ENCODE data around the gene SHISA2.

SHISA2 gene

DNA sequence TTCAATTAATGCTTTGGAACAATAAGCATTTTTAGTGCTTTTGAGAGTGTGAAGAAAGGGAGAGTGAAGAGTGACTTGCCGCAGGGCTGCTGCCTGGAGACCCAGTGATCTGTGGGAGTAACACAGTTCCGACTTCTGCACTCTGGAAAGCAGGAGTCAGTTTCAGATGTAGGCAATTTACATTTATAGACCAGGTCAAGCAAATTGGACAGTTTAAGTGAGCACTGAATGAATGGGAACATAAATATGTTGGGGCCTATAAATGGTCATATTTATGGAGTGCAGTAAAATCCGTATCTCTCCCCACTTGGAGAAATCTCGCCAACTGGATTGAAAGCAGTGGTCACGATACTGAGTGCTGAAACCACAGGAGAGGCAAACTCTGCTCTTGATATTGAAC is 9.4 kb upstream of the SHISA2 start:
- Histone ChIP-seq H3K27me3 (replicated peaks) (no peaks in the 10 kb centered on the region), H3K27ac (no peak overlapping the region), H3K4me3 (ENCODE audit: low read depth, low read length) (no peak overlapping the region), H3K36me3 (replicated peaks) (no peaks in the 10 kb centered on the region)
- in situ Hi-C loops (cut with HindIII; ENCODE audit: low pct_ligation_motif_present, low sequenced_read_pairs): loop anchor here (25.0 kb wide), 1 partner anchor 499 kb away; no protein-coding TSS in a partner anchor
- TF ChIP-seq CTCF (IDR thresholded peaks at IDR 0.05; ENCODE audit: low read depth, low read length, missing control alignments): no peak
- no peak for DNase-seq

DNA sequence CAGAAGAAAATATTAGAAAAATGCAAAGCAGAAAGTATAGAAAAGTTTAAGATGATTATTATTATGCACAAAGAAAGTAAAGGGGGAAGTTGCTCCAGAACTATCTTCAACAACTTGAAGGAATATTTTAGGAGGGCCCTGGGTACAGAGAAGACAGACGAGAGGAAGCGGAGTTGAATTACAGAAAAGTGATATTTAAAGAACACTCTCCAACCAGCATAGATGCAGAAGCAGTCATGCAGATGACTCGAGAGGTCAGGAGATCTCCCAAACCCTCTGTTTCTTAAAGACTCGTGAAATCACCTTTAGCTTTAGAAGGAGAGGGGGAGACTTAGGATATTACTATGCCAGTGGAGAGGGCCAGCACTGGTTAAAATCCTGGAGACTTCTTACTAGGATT is 8.5 kb upstream of the SHISA2 start:
- DNase-seq: no peak
- Histone ChIP-seq H3K4me3 (ENCODE audit: low read depth, low read length) (no peak overlapping the region), H3K27ac (no peak overlapping the region), H3K36me3 (replicated peaks) (no peaks in the 10 kb centered on the region), H3K27me3 (replicated peaks) (no peaks in the 10 kb centered on the region)
- no peak for TF ChIP-seq CTCF (IDR thresholded peaks at IDR 0.05; ENCODE audit: low read depth, low read length, missing control alignments)
- in situ Hi-C loops (cut with HindIII; ENCODE audit: low pct_ligation_motif_present, low sequenced_read_pairs): loop anchor here (25.0 kb wide), 1 partner anchor 498 kb away; no protein-coding TSS in a partner anchor

DNA sequence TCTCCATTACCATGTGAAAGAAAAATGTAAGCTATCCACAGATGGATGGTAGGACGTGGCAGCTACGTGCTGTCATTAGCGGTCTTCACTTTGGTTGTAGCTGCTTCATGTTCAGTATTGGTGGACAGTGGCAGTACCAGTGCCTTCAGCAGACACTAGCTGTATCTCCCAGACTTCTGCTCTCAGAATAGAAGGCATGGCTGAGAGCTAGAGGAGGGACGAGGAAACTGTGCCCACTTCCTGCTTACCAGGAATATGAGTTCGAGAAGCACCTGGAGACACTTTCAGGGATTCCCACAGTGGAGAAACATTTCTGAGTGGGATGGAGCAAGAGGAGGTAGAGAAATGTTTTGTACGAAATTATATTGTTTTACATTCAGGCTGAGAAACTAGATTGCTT is 6.9 kb upstream of the SHISA2 start:
- in situ Hi-C loops (cut with HindIII; ENCODE audit: low pct_ligation_motif_present, low sequenced_read_pairs): loop anchor here (25.0 kb wide), 1 partner anchor 496 kb away; no protein-coding TSS in a partner anchor

GRCh38 chr13:26054896-26055295 is 3.1 kb upstream of the SHISA2 start:
- Histone ChIP-seq H3K27ac (no peak overlapping the region), H3K36me3 (replicated peaks) (no peaks in the 10 kb centered on the region), H3K4me3 (ENCODE audit: low read depth, low read length) (no peak overlapping the region), H3K27me3 (replicated peaks) (no peaks in the 10 kb centered on the region)
- DNase-seq: no peak
- in situ Hi-C loops (cut with HindIII; ENCODE audit: low pct_ligation_motif_present, low sequenced_read_pairs): loop anchor here (25.0 kb wide), 1 partner anchor 493 kb away; no protein-coding TSS in a partner anchor
- TF ChIP-seq CTCF (IDR thresholded peaks at IDR 0.05; ENCODE audit: low read depth, low read length, missing control alignments): no peak

More for the DNA sequence above, 6.9 kb upstream of the SHISA2 start:
- no peak for DNase-seq
- H3K4me3 ChIP-seq (ENCODE audit: low read depth, low read length): no peak overlapping the region
- no peak overlapping the region for H3K27ac ChIP-seq
- no peaks in the 10 kb centered on the region for H3K27me3 ChIP-seq (replicated peaks)
- no peak for TF ChIP-seq CTCF (IDR thresholded peaks at IDR 0.05; ENCODE audit: low read depth, low read length, missing control alignments)
- H3K36me3 ChIP-seq (replicated peaks): no peaks in the 10 kb centered on the region

DNA sequence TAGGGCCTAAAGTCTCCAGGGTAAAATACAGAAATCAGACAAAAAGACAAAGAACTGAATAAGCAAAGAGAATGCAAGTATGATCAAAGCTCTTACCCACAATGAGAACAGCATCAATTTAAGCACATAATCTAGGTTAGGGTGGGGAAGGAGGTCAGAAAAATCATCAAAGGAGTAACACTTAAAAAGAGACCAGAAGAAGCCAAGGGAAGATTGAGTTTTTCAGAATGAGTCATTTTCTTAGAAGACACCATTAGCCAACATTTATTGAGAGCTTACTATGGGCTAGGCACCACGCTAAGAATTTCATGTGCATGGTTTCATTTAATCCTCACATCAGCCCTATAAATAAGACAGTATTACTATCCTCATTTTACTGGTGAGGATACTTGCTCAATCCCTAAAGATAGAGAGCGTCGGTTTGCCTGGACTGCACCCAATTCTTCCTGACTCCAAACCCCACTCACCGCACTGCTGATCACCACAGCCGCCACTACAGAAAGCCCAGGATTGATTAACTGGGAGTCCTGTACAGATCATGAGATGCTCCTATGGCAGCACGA is 1.7 kb upstream of the SHISA2 start:
- H3K27ac ChIP-seq: no peak overlapping the region
- H3K36me3 ChIP-seq (replicated peaks): no peaks in the 10 kb centered on the region
- no peak for DNase-seq
- no peak for TF ChIP-seq CTCF (IDR thresholded peaks at IDR 0.05; ENCODE audit: low read depth, low read length, missing control alignments)
- in situ Hi-C loops (cut with HindIII; ENCODE audit: low pct_ligation_motif_present, low sequenced_read_pairs): loop anchor here (25.0 kb wide), 1 partner anchor 491 kb away; no protein-coding TSS in a partner anchor
- no peaks in the 10 kb centered on the region for H3K27me3 ChIP-seq (replicated peaks)
- H3K4me3 ChIP-seq (ENCODE audit: low read depth, low read length): no peak overlapping the region

- TF ChIP-seq CTCF (IDR thresholded peaks at IDR 0.05; ENCODE audit: low read depth, low read length, missing control alignments): no peak
Observed at GRCh38 chr13:26052337-26052736, 521 bp upstream of the SHISA2 start.

More at GRCh38 chr13:26052337-26052736, 521 bp upstream of the SHISA2 start:
- no peaks in the 10 kb centered on the region for H3K36me3 ChIP-seq (replicated peaks)
- H3K27ac ChIP-seq: no peak overlapping the region
- in situ Hi-C loops (cut with HindIII; ENCODE audit: low pct_ligation_motif_present, low sequenced_read_pairs): loop anchor here (25.0 kb wide), 1 partner anchor 490 kb away; no protein-coding TSS in a partner anchor
- no peak for DNase-seq
- peak overlapping the region; percentile 62 for H3K4me3 ChIP-seq (ENCODE audit: low read depth, low read length)
- H3K27me3 ChIP-seq (replicated peaks): no peaks in the 10 kb centered on the region
